Measurements from ENCODE around the gene PSAPL1.

Gene PSAPL1

GRCh38 chr4:7432531-7433375 lies 2.0 kb downstream of the PSAPL1 start:
- no peak for TF ChIP-seq CTCF (IDR thresholded peaks at IDR 0.05; ENCODE audit: borderline replicate concordance, insufficient read depth, low read depth, low read length)
- no peak overlapping the region for H3K4me3 ChIP-seq (ENCODE audit: low read depth, low read length)

- H3K4me3 ChIP-seq (ENCODE audit: low read depth, low read length): no peak overlapping the region
- TF ChIP-seq CTCF (IDR thresholded peaks at IDR 0.05; ENCODE audit: borderline replicate concordance, insufficient read depth, low read depth, low read length): no peak
Observed at GRCh38 chr4:7431696-7432530, 2.8 kb downstream of the PSAPL1 start.

GRCh38 chr4:7430965-7431695 lies 3.6 kb downstream of the PSAPL1 start:
- no peak for TF ChIP-seq CTCF (IDR thresholded peaks at IDR 0.05; ENCODE audit: borderline replicate concordance, insufficient read depth, low read depth, low read length)

GRCh38 chr4:7430368-7430964 lies 4.3 kb downstream of the PSAPL1 start:
- no peak overlapping the region for H3K4me3 ChIP-seq (ENCODE audit: low read depth, low read length)
- TF ChIP-seq CTCF (IDR thresholded peaks at IDR 0.05; ENCODE audit: borderline replicate concordance, insufficient read depth, low read depth, low read length): no peak

More at GRCh38 chr4:7430965-7431695, 3.6 kb downstream of the PSAPL1 start:
- no peak overlapping the region for H3K4me3 ChIP-seq (ENCODE audit: low read depth, low read length)

- no peak overlapping the region for H3K4me3 ChIP-seq (ENCODE audit: low read depth, low read length)
- no peak for TF ChIP-seq CTCF (IDR thresholded peaks at IDR 0.05; ENCODE audit: borderline replicate concordance, insufficient read depth, low read depth, low read length)
Observed at GRCh38 chr4:7429601-7430078, 5.1 kb downstream of the PSAPL1 start.

- TF ChIP-seq CTCF (IDR thresholded peaks at IDR 0.05; ENCODE audit: borderline replicate concordance, insufficient read depth, low read depth, low read length): no peak
- no peak overlapping the region for H3K4me3 ChIP-seq (ENCODE audit: low read depth, low read length)
Observed at GRCh38 chr4:7429069-7429416, 5.7 kb downstream of the PSAPL1 start.

All from GM12875 (cell line).